Prostate gland (tissue), 2 donors: ENCODE measurements around the gene SAT1.

Source experiments
- CTCF ChIP-seq, 4 experiments: fragments of 200-600 bp in 2 of 4; fragments of 450-650 bp in 2 of 4; sonication (generic) in 2 of 4; IDR thresholded peaks; 1 replicate in 3 of 4; 2 replicates in 1 of 4; pipeline ENCODE4 v1.5.1; 2016 to 2019; ENCODE audit warnings: antibody characterized with exemption in 4 of 4, mild to moderate bottlenecking in 2 of 4, moderate library complexity in 2 of 4
- POLR2A ChIP-seq: fragments of 450-650 bp; IDR thresholded peaks from one replicate; pipeline ENCODE4 v1.6.1; 2016; ENCODE audit warnings: antibody characterized with exemption, mild to moderate bottlenecking
- POLR2AphosphoS5 ChIP-seq: sonication (generic); formaldehyde crosslinking; IDR thresholded peaks from one replicate; pipeline ENCODE4 v1.6.1; 2017; ENCODE audit warnings: antibody characterized with exemption

DNA sequence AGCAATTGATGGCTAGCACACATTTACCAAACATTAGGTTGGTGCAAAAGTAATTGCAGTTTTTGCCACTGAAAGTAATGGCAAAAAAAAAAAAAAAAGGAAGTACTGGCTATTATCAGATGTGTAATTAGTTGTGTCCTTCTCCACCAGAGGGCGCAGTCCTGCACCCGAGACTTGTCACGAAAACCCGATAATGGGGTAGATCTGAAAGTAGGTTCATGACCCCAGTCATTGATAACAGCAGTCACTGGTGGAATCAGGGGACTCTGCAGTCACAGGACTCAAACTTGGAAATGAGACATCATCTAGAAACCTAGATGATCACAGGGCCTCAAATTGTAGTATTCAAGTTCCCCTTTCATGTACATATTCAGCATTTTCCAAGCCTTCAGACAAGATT, 26.8 kb upstream of the SAT1 start:
- TF ChIP-seq CTCF (IDR thresholded peaks at IDR 0.05) (peak in 3 of 4 experiments; percentile 31 to 45 (median 39)), POLR2AphosphoS5 (no peak), POLR2A (no peak)
